GM10248 (cell line): Measurements from ENCODE around the gene CELF4.

Source experiments
- CTCF ChIA-PET: fragments of 300-600 bp; sonication (Branson Sonifier 250); formaldehyde crosslinking; extraction: SDS; loops from one replicate; lab custom pipeline; 2021; ENCODE audit warnings: antibody characterized with exemption; lab: Yijun Ruan, JAX
- POLR2A ChIA-PET: fragments of 350-650 bp; sonication (Branson Sonifier 250); formaldehyde crosslinking; extraction: SDS; loops from one replicate; lab custom pipeline; 2020; ENCODE audit warnings: antibody characterized with exemption; lab: Yijun Ruan, JAX
- DNase-seq: peaks from one replicate; pipeline ENCODE4 v3.0.0; 2012; ENCODE audit errors: extremely low spot score
- CTCF ChIP-seq: IDR thresholded peaks from 2 replicates; pipeline ENCODE4 v1.5.1; 2012; ENCODE audit warnings: mild to moderate bottlenecking, low read depth; ENCODE audit errors: extremely low read depth, missing control alignments, control extremely low read depth

The CELF4 gene

GRCh38 chr18:37207343-37207742, 358.3 kb downstream of the CELF4 start:
- TF ChIP-seq CTCF: no peak
- ChIA-PET POLR2A (no interaction called here), CTCF (interaction anchor here (1.0 to 3.9 kb wide), 3 partner anchors 14 to 30 kb away, joined by 3 to 13 read pairs (median 3); no protein-coding TSS in a partner anchor)
- no peak for DNase-seq

GRCh38 chr18:37199741-37200140, 365.9 kb downstream of the CELF4 start:
- CTCF ChIA-PET: interaction anchor here (1.4 kb wide), 1 partner anchor 10 kb away, joined by 4 read pairs; no protein-coding TSS in a partner anchor
- TF ChIP-seq CTCF: no peak
- POLR2A ChIA-PET: no interaction called here
- no peak for DNase-seq
